HepG2 (cell line): ENCODE measurements around the gene CCNJL. TPM values are rescaled to one million over a fixed set of nuclear protein-coding genes. Genes with fewer than 3 reads are reported as not detected.

Source experiments
- ATAC-seq: fragments of 200-7000 bp; cut with Tn5 transposase; 3 replicates; pipeline ENCODE4 v1.9.1; 2020; ENCODE audit warnings: mild to moderate bottlenecking, moderate library complexity
- BruUV-seq: library from RNA; stranded (reverse); fragments of 400-500 nt; replicated peaks from 2 replicates; lab custom pipeline; 2021; lab: Mats Ljungman, UMichigan
- CTCF ChIA-PET: fragments of 300-600 bp; formaldehyde crosslinking; extraction: SDS; loops from one replicate; lab custom pipeline; 2021; ENCODE audit warnings: low total read pairs, inconsistent platforms, low intra/inter-chr PET ratio; lab: Yijun Ruan, JAX
- POLR2A ChIA-PET: fragments of 350-600 bp; sonication (Branson Sonifier 250); formaldehyde crosslinking; loops from one replicate; lab custom pipeline; 2020; ENCODE audit warnings: antibody characterized with exemption, inconsistent platforms; lab: Yijun Ruan, JAX
- DNase-seq: peaks from one replicate; pipeline ENCODE4 v3.0.0-alpha.2; 2015; ENCODE audit warnings: low spot score
- FAIRE-seq: peaks from 3 replicates; lab custom pipeline; 2011; peaks lifted over from hg19 to GRCh38; lab: Jason Lieb, UNC
- H2AFZ ChIP-seq: one replicate; pipeline ENCODE4 v1.6.1; 2011; ENCODE audit warnings: low read length, inconsistent platforms
- H3K27ac ChIP-seq: fragments of 300-600 bp; 3 replicates; pipeline ENCODE4 v1.8.0; 2011; ENCODE audit warnings: mixed run types, mild to moderate bottlenecking, mixed read lengths, low read length, inconsistent platforms; ENCODE audit not compliant: insufficient read depth; ENCODE audit errors: extremely low read length
- H3K27me3 ChIP-seq, 2 experiments: fragments of 200-600 bp in 1 of 2; 2 replicates in 1 of 2; 3 replicates in 1 of 2; pipeline versions ENCODE4 v1.6.0 to v1.8.0; 2011; ENCODE audit warnings: low read length in 2 of 2, mild to moderate bottlenecking in 2 of 2, moderate library complexity in 2 of 2, inconsistent platforms in 1 of 2; ENCODE audit not compliant: insufficient read depth in 2 of 2, control insufficient read depth in 1 of 2
- H3K36me3 ChIP-seq, 2 experiments: fragments of 200-600 bp in 1 of 2; replicated peaks in 1 of 2; 2 replicates in 1 of 2; 3 replicates in 1 of 2; pipeline versions ENCODE4 v1.5.1 to v1.8.0; 2011; ENCODE audit warnings: low read length in 2 of 2, inconsistent platforms in 1 of 2; ENCODE audit not compliant: insufficient read depth in 2 of 2, control insufficient read depth in 1 of 2
- H3K4me1 ChIP-seq: 2 replicates; pipeline ENCODE4 v1.5.1; 2012; ENCODE audit warnings: low read length, inconsistent platforms; ENCODE audit not compliant: insufficient read depth
- H3K4me2 ChIP-seq: 2 replicates; pipeline ENCODE4 v1.6.0; 2011; ENCODE audit warnings: low read depth, low read length, inconsistent platforms
- H3K4me3 ChIP-seq, 3 experiments: fragments of 200-600 bp in 1 of 3; sonication (generic), shearing (Covaris generic) in 1 of 3; replicated peaks in 1 of 3; 2 replicates each; pipeline ENCODE4 v1.5.1; 2011 to 2016; ENCODE audit warnings: low read length in 3 of 3, inconsistent platforms in 2 of 3, low read depth in 2 of 3, mild to moderate bottlenecking in 2 of 3, control low read depth in 1 of 3, mixed read lengths in 1 of 3; ENCODE audit not compliant: insufficient read depth in 1 of 3
- H3K79me2 ChIP-seq: one replicate; pipeline ENCODE4 v1.6.1; 2011; ENCODE audit warnings: low read length, inconsistent platforms; ENCODE audit not compliant: insufficient read depth
- H3K9ac ChIP-seq: 2 replicates; pipeline ENCODE4 v1.6.0; 2011; ENCODE audit warnings: mild to moderate bottlenecking, low read depth, low read length, inconsistent platforms; ENCODE audit not compliant: insufficient read depth
- H3K9me3 ChIP-seq: 2 replicates; pipeline ENCODE4 v1.5.1; 2012; ENCODE audit warnings: mild to moderate bottlenecking, low read length
- H4K20me1 ChIP-seq: 2 replicates; pipeline ENCODE4 v1.6.0; 2011; ENCODE audit warnings: inconsistent platforms, mild to moderate bottlenecking, low read length, moderate library complexity; ENCODE audit not compliant: insufficient read depth
- ARID5B ChIP-seq: IDR thresholded peaks from 2 replicates; pipeline ENCODE4 v1.4.0; 2020; ENCODE audit warnings: mild to moderate bottlenecking, missing genetic modification reagents
- BHLHE40 ChIP-seq: IDR thresholded peaks from 2 replicates; pipeline ENCODE4 v1.6.1; 2011; ENCODE audit warnings: low read length, improper control_type of control experiment
- ELF1 ChIP-seq: sonication (generic); formaldehyde crosslinking; IDR thresholded peaks from 2 replicates; pipeline ENCODE4 v1.4.0; 2020; ENCODE audit warnings: missing genetic modification reagents
- ERF ChIP-seq: IDR thresholded peaks from 2 replicates; pipeline ENCODE4 v1.6.1; 2018; ENCODE audit warnings: missing biosample characterization, missing genetic modification reagents
- KDM3A ChIP-seq: IDR thresholded peaks from 2 replicates; pipeline ENCODE4 v1.6.1; 2018; ENCODE audit warnings: low read depth, missing compliant biosample characterization
- KDM5B ChIP-seq: sonication (generic); formaldehyde crosslinking; IDR thresholded peaks from 2 replicates; pipeline ENCODE4 v1.4.0; 2020; ENCODE audit warnings: missing genetic modification reagents, mild to moderate bottlenecking, borderline replicate concordance
- KDM6A ChIP-seq: IDR thresholded peaks from 2 replicates; pipeline ENCODE4 v1.6.1; 2016; ENCODE audit warnings: low read depth
- SALL1 ChIP-seq: sonication (generic); formaldehyde crosslinking; IDR thresholded peaks from 2 replicates; pipeline ENCODE4 v1.8.0; 2022; ENCODE audit warnings: mild to moderate bottlenecking, missing genetic modification reagents
- ZNF446 ChIP-seq: sonication (generic); formaldehyde crosslinking; IDR thresholded peaks from 2 replicates; pipeline ENCODE4 v1.5.0; 2020; ENCODE audit warnings: mild to moderate bottlenecking, missing genetic modification reagents
- ZNF687 ChIP-seq: sonication (generic); formaldehyde crosslinking; IDR thresholded peaks from 2 replicates; pipeline ENCODE4 v1.5.1; 2020; ENCODE audit warnings: mild to moderate bottlenecking, missing genetic modification reagents, moderate library complexity
- ZNF788 ChIP-seq: sonication (generic); formaldehyde crosslinking; IDR thresholded peaks from 2 replicates; pipeline ENCODE4 v1.5.0; 2020; ENCODE audit warnings: mild to moderate bottlenecking, missing genetic modification reagents, borderline replicate concordance
- WGBS: methylation state at CpG from one replicate; pipeline ENCODE4 v1.1.6; 2017; ENCODE audit warnings: low lambda C conversion rate; 5-methylcytosine and 5-hydroxymethylcytosine counted together
- in situ Hi-C: cut with HindIII; loops from 2 replicates; pipeline ENCODE4 v1.10.0; 2017; ENCODE audit warnings: low pct_unique_long_range_greater_than_20kb; ENCODE audit not compliant: extremely low pct_ligation_motif_present
- intact Hi-C: fragments of 100-400 bp; cut with micrococcal nuclease; formaldehyde crosslinking; loops from one replicate; pipeline ENCODE4 v1.10.0; 2022; ENCODE audit not compliant: unreplicated experiment
- polyA plus RNA-seq, 8 experiments: library from polyadenylated mRNA; depleted of rRNA in 3 of 8; stranded (reverse) in 7 of 8; unstranded in 1 of 8; fragments of >200 nt; fragmentation: Illumina TruSeq in 4 of 8; extraction: Trizol in 4 of 8; gene quantifications; 2 replicates each; pipeline versions ENCODE4 v1.2.1 to v1.2.3, GENCODE V29; 2011 to 2016; ENCODE audit warnings: low read depth in 4 of 8, missing spikeins in 1 of 8, mixed read lengths in 1 of 8; ENCODE audit not compliant: insufficient read depth in 1 of 8
- total RNA-seq, 5 experiments: library from RNA; depleted of rRNA; stranded (reverse); fragments of >200 nt; fragmentation: Illumina TruSeq; extraction: Trizol; gene quantifications; 2 replicates each; pipeline ENCODE4 v1.2.3, GENCODE V29; 2016; ENCODE audit warnings: low read depth in 1 of 5

Gene CCNJL
- total and polyA plus RNA-seq, 2 of the 13 experiments (the other 11 are each of a cell fraction or from before 2014, with no cell fraction given): 1.6 to 4.4 TPM

- ChIA-PET POLR2A (no interaction called here), CTCF (no interaction called here)
- FAIRE-seq (peak; percentile 49), DNase-seq (peak; percentile 50), ATAC-seq (peak; percentile 76)
- BruUV-seq: no TSS peak
- H3K4me2 ChIP-seq: peak overlapping the region; percentile 71
- H3K27me3 ChIP-seq: no peaks in the 10 kb centered on the region
- intact Hi-C loops (loop anchor here (5.0 kb wide), 1 partner anchor 56 kb away; no protein-coding TSS in a partner anchor), in situ Hi-C loops (no loop called here)
- WGBS: 11% methylated on average over 10 of the region's 22 CpGs
- peak overlapping the region in 2 of 3 experiments; percentile 2 to 45; a peak in 3 of 6 replicates for H3K4me3 ChIP-seq
- H3K36me3 ChIP-seq: no peaks in the 10 kb centered on the region
- peak overlapping the region; percentile 41; the same call in 1 of the 2 replicates for H3K9ac ChIP-seq
- no peaks in the 10 kb centered on the region for H3K79me2 ChIP-seq
- H4K20me1 ChIP-seq: no peaks in the 10 kb centered on the region
- H3K27ac ChIP-seq: no peak overlapping the region
- no peaks in the 10 kb centered on the region for H3K9me3 ChIP-seq
- no peak overlapping the region for H2AFZ ChIP-seq
- H3K4me1 ChIP-seq: peaks cover 37% of the 10 kb centered on the region
- peak; percentile 59 for TF ChIP-seq ZNF687 (CRISPR knock-in tag)
- peak; percentile 31; the same call in 1 of the 2 replicates for TF ChIP-seq ARID5B (CRISPR knock-in tag)
- TF ChIP-seq SALL1: peak; percentile 60
- no peak for TF ChIP-seq ZNF788 (CRISPR knock-in tag)
- 0 out of 2 replicates have a peak, but pooled peaks have one; percentile 31 for TF ChIP-seq KDM5B
- no peak for TF ChIP-seq KDM6A (CRISPR knock-in tag)
- no peak for TF ChIP-seq KDM3A (CRISPR knock-in tag)
- TF ChIP-seq ERF (CRISPR knock-in tag): no peak
- peak; percentile 21; the same call in 1 of the 2 replicates for TF ChIP-seq ELF1 (CRISPR knock-in tag)
- no peak for TF ChIP-seq ZNF446 (CRISPR knock-in tag)
- 0 out of 2 replicates have a peak, but pooled peaks have one; percentile 7 for TF ChIP-seq BHLHE40
Observed at GRCh38 chr5:160260881-160261815, 51.2 kb downstream of the CCNJL start.
